Myocyte (in vitro differentiated cells): ENCODE data around the gene CAPZA1. TPM values are rescaled to one million over a fixed set of nuclear protein-coding genes. Genes with fewer than 3 reads are reported as not detected.

ENCODE experiments used
- DNase-seq: peaks from one replicate; pipeline ENCODE4 v3.0.0-alpha.2; 2012; ENCODE audit warnings: low read depth
- total RNA-seq: library from RNA; depleted of rRNA; stranded (reverse); fragments of >200 nt; gene quantifications from 2 replicates; pipeline ENCODE4 v1.2.3, GENCODE V29; 2014

Gene CAPZA1
- total RNA-seq, 1 donor from 2014 or later: 193 TPM

GRCh38 chr1:112699425-112700144 lies 80.0 kb downstream of the CAPZA1 start:
- DNase-seq: no peak

GRCh38 chr1:112700290-112701226 lies 80.9 kb downstream of the CAPZA1 start:
- DNase-seq: peak; percentile 98

GRCh38 chr1:112701227-112702066 lies 81.8 kb downstream of the CAPZA1 start:
- DNase-seq: peak; percentile 30

- no peak for DNase-seq
These were observed 82.4 kb downstream of the CAPZA1 start for GRCh38 chr1:112702067-112702395.

- DNase-seq: no peak
These were observed 83.0 kb downstream of the CAPZA1 start for GRCh38 chr1:112702420-112703261.

- DNase-seq: no peak
These were observed 84.1 kb downstream of the CAPZA1 start for GRCh38 chr1:112703706-112704105.

- DNase-seq: no peak
These were observed 84.8 kb downstream of the CAPZA1 start for GRCh38 chr1:112704391-112704933.

- peak; percentile 94 for DNase-seq
These were observed 85.4 kb downstream of the CAPZA1 start for GRCh38 chr1:112704934-112705627.

- peak; percentile 77 for DNase-seq
These were observed 87.0 kb downstream of the CAPZA1 start, which contains the start of gene RHOC for GRCh38 chr1:112706505-112707220. Gene RHOC (minus strand): TSS chr1:112707127. CDS start chr1:112703799, 3,328 bp downstream.

- peak; percentile 92 for DNase-seq
These were observed 87.8 kb downstream of the CAPZA1 start for GRCh38 chr1:112707221-112708001.

- DNase-seq: no peak
These were observed 88.4 kb downstream of the CAPZA1 start for GRCh38 chr1:112708002-112708448.

GRCh38 chr1:112708489-112708888 lies 88.9 kb downstream of the CAPZA1 start:
- DNase-seq: no peak

- no peak for DNase-seq
These were observed 90.5 kb downstream of the CAPZA1 start for GRCh38 chr1:112710159-112710558.

- DNase-seq: no peak
These were observed 91.0 kb downstream of the CAPZA1 start for GRCh38 chr1:112710586-112710985.

- no peak for DNase-seq
These were observed 91.4 kb downstream of the CAPZA1 start for GRCh38 chr1:112711041-112711440.

- DNase-seq: no peak
These were observed 92.0 kb downstream of the CAPZA1 start for GRCh38 chr1:112711670-112712069.

GRCh38 chr1:112712191-112712590 lies 92.6 kb downstream of the CAPZA1 start:
- DNase-seq: no peak

- no peak for DNase-seq
These were observed 93.1 kb downstream of the CAPZA1 start for GRCh38 chr1:112712701-112713128.
